Lung microvascular endothelial cell (primary cell): ENCODE measurements around the gene YES1. TPM values are rescaled to one million over a fixed set of nuclear protein-coding genes. Genes with fewer than 3 reads are reported as not detected.
"Not testable (repeated sequence)": the region's sequence is repeated elsewhere in the genome, so short reads cannot be mapped to it uniquely, and the experiment has no call there.

Experiments
- DNase-seq, 2 donors: peaks; one replicate each; pipeline versions ENCODE4 v3.0.0 to v3.0.0-alpha.2; 2010; ENCODE audit warnings: low read depth in 2 of 2
- total RNA-seq: library from RNA; depleted of rRNA; stranded (reverse); fragments of >200 nt; gene quantifications from 2 replicates; pipeline ENCODE4 v1.2.1, GENCODE V29; 2014

YES1 gene
- total RNA-seq, 1 donor from 2014 or later: 140 TPM

GRCh38 chr18:785242-785641, 26.8 kb downstream of the YES1 start:
- DNase-seq: no peak

- no peak for DNase-seq
These were observed 27.4 kb downstream of the YES1 start for GRCh38 chr18:784470-785172.

GRCh38 chr18:778194-778927, 33.7 kb downstream of the YES1 start:
- peak; percentile 30 to 32 for DNase-seq

GRCh38 chr18:777021-777420, 35.0 kb downstream of the YES1 start:
- DNase-seq: peak in 1 of 2 donors; percentile 71

- DNase-seq: not testable (repeated sequence)
These were observed 36.0 kb downstream of the YES1 start for GRCh38 chr18:776044-776443.

- no peak for DNase-seq
These were observed 37.2 kb downstream of the YES1 start for GRCh38 chr18:774811-775210.

- no peak for DNase-seq
These were observed 37.9 kb downstream of the YES1 start for GRCh38 chr18:773980-774624.

GRCh38 chr18:770583-770961, 41.5 kb downstream of the YES1 start:
- no peak for DNase-seq

- no peak for DNase-seq
These were observed 44.1 kb downstream of the YES1 start for GRCh38 chr18:767961-768360.

- no peak for DNase-seq
These were observed 44.8 kb downstream of the YES1 start for GRCh38 chr18:767084-767882.

- no peak for DNase-seq
These were observed 45.5 kb downstream of the YES1 start for GRCh38 chr18:766550-766860.

- peak in 1 of 2 donors; percentile 16 for DNase-seq
These were observed 46.1 kb downstream of the YES1 start for GRCh38 chr18:765764-766549.

GRCh38 chr18:759864-760263, 52.2 kb downstream of the YES1 start:
- not testable (repeated sequence) for DNase-seq

- no peak for DNase-seq
These were observed 56.5 kb downstream of the YES1 start for GRCh38 chr18:755506-755905.

GRCh38 chr18:754656-755055, 57.4 kb downstream of the YES1 start:
- no peak for DNase-seq

- no peak for DNase-seq
These were observed 61.6 kb downstream of the YES1 start for GRCh38 chr18:750456-750855.

GRCh38 chr18:744832-745597, 67.0 kb downstream of the YES1 start:
- DNase-seq: no peak

- peak; percentile 71 to 79 for DNase-seq
These were observed 70.0 kb downstream of the YES1 start for GRCh38 chr18:741931-742512.

GRCh38 chr18:732371-732770, 79.7 kb downstream of the YES1 start:
- no peak for DNase-seq

- DNase-seq: no peak
These were observed 80.9 kb downstream of the YES1 start for GRCh38 chr18:731185-731584.
